Vagina (tissue), 2 donors: ENCODE data around the gene INSIG2. TPM values are rescaled to one million over a fixed set of nuclear protein-coding genes. Genes with fewer than 3 reads are reported as not detected.

Source experiments
- DNase-seq, 2 donors: peaks; one replicate each; pipeline ENCODE4 v3.0.0-alpha.2; 2017; ENCODE audit errors: extremely low spot score in 2 of 2
- H3K27ac ChIP-seq: fragments of 200-600 bp; sonication (generic); one replicate; pipeline ENCODE4 v1.5.1; 2019
- H3K27me3 ChIP-seq: fragments of 200-600 bp; sonication (generic); one replicate; pipeline ENCODE4 v1.5.1; 2019
- H3K36me3 ChIP-seq, 2 donors: fragments of 200-600 bp; sonication (generic); one replicate each; pipeline ENCODE4 v1.5.1; 2017 to 2019
- H3K4me1 ChIP-seq: fragments of 200-600 bp; sonication (generic); one replicate; pipeline ENCODE4 v1.5.1; 2019
- H3K4me3 ChIP-seq, 2 donors: fragments of 200-600 bp; sonication (generic); 1 replicate in 1 of 2; 2 replicates in 1 of 2; pipeline ENCODE4 v1.5.1; 2016 to 2019
- H3K9me3 ChIP-seq: fragments of 200-600 bp; sonication (generic); one replicate; pipeline ENCODE4 v1.5.1; 2019
- POLR2A ChIP-seq, 2 donors: fragments of 450-650 bp; IDR thresholded peaks; one replicate each; pipeline ENCODE4 v1.6.1; 2017; ENCODE audit warnings: antibody characterized with exemption in 2 of 2, mild to moderate bottlenecking in 2 of 2, moderate library complexity in 2 of 2
- POLR2AphosphoS5 ChIP-seq, 2 donors: sonication (generic); formaldehyde crosslinking; IDR thresholded peaks; one replicate each; pipeline ENCODE4 v1.9.0; 2017; ENCODE audit warnings: antibody characterized with exemption in 2 of 2, mild to moderate bottlenecking in 2 of 2, low read depth in 1 of 2; ENCODE audit not compliant: insufficient read depth in 1 of 2
- intact Hi-C: fragments of 100-400 bp; cut with DNase I; formaldehyde crosslinking; loops from one replicate; pipeline ENCODE4 v1.15.1; 2023
- total RNA-seq: library from RNA; depleted of rRNA; stranded (reverse); fragments of >200 nt; gene quantifications from one replicate; pipeline ENCODE4 v1.2.3, GENCODE V29; 2016
- TF ChIP-seq, protein P1 (sequence below), 3 experiments: fragments of 450-650 bp in 2 of 3; fragments of 200-600 bp in 1 of 3; sonication (generic) in 1 of 3; IDR thresholded peaks; one replicate each; pipeline ENCODE4 v1.5.1; 2017 to 2019; ENCODE audit warnings: antibody characterized with exemption in 3 of 3, mild to moderate bottlenecking in 2 of 3, moderate library complexity in 2 of 3

INSIG2 gene
- total RNA-seq, 1 donor from 2014 or later, result 9.8 TPM

- Histone ChIP-seq H3K27ac (no peak overlapping the region), H3K36me3 (no peaks in the 10 kb centered on the region), H3K27me3 (no peaks in the 10 kb centered on the region), H3K4me1 (no peaks in the 10 kb centered on the region), H3K9me3 (no peaks in the 10 kb centered on the region), H3K4me3 (no peak overlapping the region)
- no peak for DNase-seq
- intact Hi-C loops, result no loop called here
- TF ChIP-seq, protein P1, sequence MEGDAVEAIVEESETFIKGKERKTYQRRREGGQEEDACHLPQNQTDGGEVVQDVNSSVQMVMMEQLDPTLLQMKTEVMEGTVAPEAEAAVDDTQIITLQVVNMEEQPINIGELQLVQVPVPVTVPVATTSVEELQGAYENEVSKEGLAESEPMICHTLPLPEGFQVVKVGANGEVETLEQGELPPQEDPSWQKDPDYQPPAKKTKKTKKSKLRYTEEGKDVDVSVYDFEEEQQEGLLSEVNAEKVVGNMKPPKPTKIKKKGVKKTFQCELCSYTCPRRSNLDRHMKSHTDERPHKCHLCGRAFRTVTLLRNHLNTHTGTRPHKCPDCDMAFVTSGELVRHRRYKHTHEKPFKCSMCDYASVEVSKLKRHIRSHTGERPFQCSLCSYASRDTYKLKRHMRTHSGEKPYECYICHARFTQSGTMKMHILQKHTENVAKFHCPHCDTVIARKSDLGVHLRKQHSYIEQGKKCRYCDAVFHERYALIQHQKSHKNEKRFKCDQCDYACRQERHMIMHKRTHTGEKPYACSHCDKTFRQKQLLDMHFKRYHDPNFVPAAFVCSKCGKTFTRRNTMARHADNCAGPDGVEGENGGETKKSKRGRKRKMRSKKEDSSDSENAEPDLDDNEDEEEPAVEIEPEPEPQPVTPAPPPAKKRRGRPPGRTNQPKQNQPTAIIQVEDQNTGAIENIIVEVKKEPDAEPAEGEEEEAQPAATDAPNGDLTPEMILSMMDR (IDR thresholded peaks at IDR 0.05), result no peak
- TF ChIP-seq POLR2AphosphoS5 (IDR thresholded peaks at IDR 0.05; ENCODE audit: insufficient read depth in 1 of 2, low read depth in 1 of 2), result no peak
- TF ChIP-seq POLR2A (IDR thresholded peaks at IDR 0.05), result no peak
These were observed 43.5 kb downstream of the INSIG2 start for GRCh38 chr2:118131771-118132170.

DNA sequence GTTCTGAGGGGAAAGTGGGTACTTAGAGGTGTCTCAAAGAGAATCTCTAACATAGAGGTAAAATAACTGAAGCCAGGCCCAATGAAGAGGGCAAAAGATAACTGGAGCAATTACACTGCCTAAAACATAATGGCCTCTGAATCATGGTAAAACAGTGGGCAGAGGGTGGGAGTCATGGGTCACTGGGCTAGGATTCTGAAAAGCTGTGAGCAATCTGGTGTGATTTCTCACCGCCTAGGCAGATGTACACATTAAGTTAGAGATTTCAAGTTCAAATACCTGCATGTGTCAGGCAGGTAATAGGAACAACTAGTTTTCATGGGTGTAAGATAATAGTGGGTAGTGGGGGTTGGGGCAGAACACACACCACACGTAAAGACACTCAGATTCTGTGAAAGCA is 45.6 kb downstream of the INSIG2 start:
- Histone ChIP-seq H3K27ac (no peak overlapping the region), H3K4me3 (no peak overlapping the region), H3K9me3 (no peaks in the 10 kb centered on the region), H3K4me1 (no peaks in the 10 kb centered on the region), H3K36me3 (no peaks in the 10 kb centered on the region), H3K27me3 (no peaks in the 10 kb centered on the region)
- TF ChIP-seq POLR2A (IDR thresholded peaks at IDR 0.05), result no peak
- TF ChIP-seq, protein P1 (IDR thresholded peaks at IDR 0.05), result no peak
- no peak for TF ChIP-seq POLR2AphosphoS5 (IDR thresholded peaks at IDR 0.05; ENCODE audit: insufficient read depth in 1 of 2, low read depth in 1 of 2)
- intact Hi-C loops, result no loop called here
- DNase-seq, result no peak

DNA sequence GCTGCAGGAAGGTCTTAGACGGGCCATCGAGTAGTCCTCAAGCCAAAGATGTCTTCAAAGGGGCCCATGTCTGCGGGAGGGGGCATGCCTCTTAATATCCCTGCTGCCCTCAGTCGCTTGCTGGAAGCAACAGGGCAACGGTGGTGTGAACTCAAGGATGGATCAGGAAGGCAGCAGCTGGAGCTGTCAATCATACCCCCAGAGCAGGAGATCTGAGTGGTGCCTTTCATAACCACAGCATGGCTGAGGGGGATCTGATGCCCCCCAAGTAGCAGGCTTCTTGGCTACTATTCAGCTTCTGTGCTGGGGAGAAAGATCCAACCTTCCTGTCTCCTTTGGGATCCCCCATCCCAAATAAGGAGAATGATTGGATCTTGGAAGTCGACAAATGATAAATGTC is 46.4 kb downstream of the INSIG2 start:
- DNase-seq, result no peak
- Histone ChIP-seq H3K4me3 (no peak overlapping the region), H3K27ac (no peak overlapping the region), H3K36me3 (no peaks in the 10 kb centered on the region), H3K9me3 (no peaks in the 10 kb centered on the region), H3K4me1 (no peaks in the 10 kb centered on the region), H3K27me3 (no peaks in the 10 kb centered on the region)
- intact Hi-C loops, result no loop called here
- TF ChIP-seq, protein P1 (IDR thresholded peaks at IDR 0.05), result no peak
- no peak for TF ChIP-seq POLR2AphosphoS5 (IDR thresholded peaks at IDR 0.05; ENCODE audit: insufficient read depth in 1 of 2, low read depth in 1 of 2)
- TF ChIP-seq POLR2A (IDR thresholded peaks at IDR 0.05), result no peak

GRCh38 chr2:118145207-118145606 is 56.9 kb downstream of the INSIG2 start:
- H3K27ac ChIP-seq, result no peak overlapping the region
- TF ChIP-seq, protein P1 (IDR thresholded peaks at IDR 0.05), result no peak
- no peak for TF ChIP-seq POLR2AphosphoS5 (IDR thresholded peaks at IDR 0.05; ENCODE audit: insufficient read depth in 1 of 2, low read depth in 1 of 2)
- no peak for TF ChIP-seq POLR2A (IDR thresholded peaks at IDR 0.05)

DNA sequence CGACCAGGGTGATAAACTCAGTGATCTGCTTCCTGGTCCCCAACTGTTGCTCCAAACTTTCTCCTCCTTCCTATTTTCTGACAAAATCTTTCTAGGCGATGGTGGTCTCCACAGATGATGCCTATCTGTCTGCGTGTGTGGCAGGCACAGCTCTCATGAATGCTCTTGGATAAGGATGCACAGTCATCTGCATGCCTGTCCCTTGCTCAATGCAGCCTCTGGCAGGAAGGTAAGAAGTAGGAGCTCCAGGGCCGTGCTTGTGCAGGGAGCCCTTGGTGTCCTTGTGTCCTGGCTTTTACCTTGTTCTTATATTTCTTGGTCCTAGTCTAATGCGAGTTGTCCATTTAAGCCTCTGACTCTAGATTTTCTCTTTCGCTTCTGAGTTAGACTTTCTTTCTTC is 57.5 kb downstream of the INSIG2 start:
- no peak for DNase-seq
- H3K27me3 ChIP-seq, result no peaks in the 10 kb centered on the region
- intact Hi-C loops, result no loop called here

More at GRCh38 chr2:118145207-118145606, 56.9 kb downstream of the INSIG2 start:
- no peak overlapping the region for H3K4me3 ChIP-seq
- DNase-seq, result no peak
- no peaks in the 10 kb centered on the region for H3K27me3 ChIP-seq
- H3K9me3 ChIP-seq, result no peaks in the 10 kb centered on the region
- no peaks in the 10 kb centered on the region for H3K36me3 ChIP-seq
- intact Hi-C loops, result no loop called here
- H3K4me1 ChIP-seq, result peaks cover 9% of the 10 kb centered on the region

More for the DNA sequence above, 57.5 kb downstream of the INSIG2 start:
- TF ChIP-seq, protein P1 (IDR thresholded peaks at IDR 0.05), result no peak
- TF ChIP-seq POLR2AphosphoS5 (IDR thresholded peaks at IDR 0.05; ENCODE audit: insufficient read depth in 1 of 2, low read depth in 1 of 2), result no peak
- TF ChIP-seq POLR2A (IDR thresholded peaks at IDR 0.05), result no peak
- Histone ChIP-seq H3K36me3 (no peaks in the 10 kb centered on the region), H3K9me3 (no peaks in the 10 kb centered on the region), H3K27ac (no peak overlapping the region), H3K4me1 (peaks cover 9% of the 10 kb centered on the region), H3K4me3 (no peak overlapping the region)
